SK-N-SH (cell line): Measurements from ENCODE around the gene NOTCH1. TPM values are rescaled to one million over a fixed set of nuclear protein-coding genes. Genes with fewer than 3 reads are reported as not detected.

ENCODE experiments used
- CTCF ChIA-PET: fragments of 300-600, 350-600 bp; formaldehyde crosslinking; extraction: SDS; loops from one replicate; lab custom pipeline; 2021; lab: Yijun Ruan, JAX
- POLR2A ChIA-PET: fragments of 350-600 bp; sonication (Branson Sonifier 250); formaldehyde crosslinking; extraction: SDS; loops from one replicate; lab custom pipeline; 2020; ENCODE audit warnings: antibody characterized with exemption, inconsistent platforms; lab: Yijun Ruan, JAX
- DNase-seq: peaks from one replicate; pipeline ENCODE4 v3.0.0; 2012
- H2AFZ ChIP-seq: fragments of 200-600 bp; sonication (generic); 2 replicates; pipeline ENCODE4 v1.8.1; 2016; ENCODE audit warnings: antibody characterized with exemption, mild to moderate bottlenecking, low read depth
- H3F3A ChIP-seq: fragments of 200-600 bp; sonication (generic); replicated peaks from 2 replicates; pipeline ENCODE3; 2016; ENCODE audit warnings: antibody characterized with exemption, mild to moderate bottlenecking; ENCODE audit not compliant: insufficient read depth
- H3K27ac ChIP-seq, 2 experiments: fragments of 200-500 bp in 1 of 2; fragments of 200-600 bp in 1 of 2; sonication (Bioruptor generic) in 1 of 2; sonication (generic), shearing (Covaris generic) in 1 of 2; 2 replicates each; pipeline versions ENCODE4 v1.5.1 to v1.6.1; 2014 to 2016; ENCODE audit warnings: low read depth in 2 of 2, inconsistent platforms in 1 of 2, low read length in 1 of 2, mild to moderate bottlenecking in 1 of 2, mixed read lengths in 1 of 2
- H3K27me3 ChIP-seq: fragments of 200-600 bp; sonication (generic), shearing (Covaris generic); 2 replicates; pipeline ENCODE4 v1.6.1; 2016; ENCODE audit warnings: mixed run types; ENCODE audit not compliant: insufficient read depth
- H3K36me3 ChIP-seq, 2 experiments: fragments of 200-500 bp in 1 of 2; fragments of 200-600 bp in 1 of 2; sonication (Bioruptor generic) in 1 of 2; sonication (generic) in 1 of 2; replicated peaks in 1 of 2; 2 replicates each; pipeline versions ENCODE3 to v1.5.1; 2014 to 2016; ENCODE audit warnings: low read length in 1 of 2, mild to moderate bottlenecking in 1 of 2; ENCODE audit not compliant: insufficient read depth in 2 of 2, control insufficient read depth in 1 of 2
- H3K4me1 ChIP-seq, 2 experiments: fragments of 200-500 bp in 1 of 2; fragments of 200-600 bp in 1 of 2; sonication (Bioruptor generic) in 1 of 2; sonication (generic), shearing (Covaris generic) in 1 of 2; 2 replicates each; pipeline versions ENCODE4 v1.5.1 to v1.6.1; 2014 to 2016; ENCODE audit warnings: low read depth in 1 of 2, low read length in 1 of 2, mixed run types in 1 of 2; ENCODE audit not compliant: insufficient read depth in 2 of 2, control insufficient read depth in 1 of 2
- H3K4me2 ChIP-seq: fragments of 200-600 bp; sonication (generic), shearing (Covaris generic); 2 replicates; pipeline ENCODE4 v1.6.1; 2017; ENCODE audit warnings: mixed run types
- H3K4me3 ChIP-seq, 2 experiments: fragments of 200-500 bp in 1 of 2; fragments of 200-600 bp in 1 of 2; sonication (Bioruptor generic) in 1 of 2; sonication (generic), shearing (Covaris generic) in 1 of 2; 2 replicates each; pipeline versions ENCODE4 v1.5.1 to v1.8.1; 2014 to 2016; ENCODE audit warnings: low read depth in 2 of 2, inconsistent platforms in 1 of 2, low read length in 1 of 2, mild to moderate bottlenecking in 1 of 2, mixed read lengths in 1 of 2, moderate library complexity in 1 of 2
- H3K79me2 ChIP-seq: fragments of 200-600 bp; sonication (generic); 2 replicates; pipeline ENCODE4 v1.8.1; 2017; ENCODE audit warnings: mild to moderate bottlenecking; ENCODE audit not compliant: insufficient read depth
- H3K9ac ChIP-seq: fragments of 200-600 bp; sonication (generic); 2 replicates; pipeline ENCODE4 v1.6.1; 2017; ENCODE audit warnings: mixed run types
- H3K9me2 ChIP-seq: fragments of 200-600 bp; sonication (generic); 2 replicates; pipeline ENCODE4 v1.6.1; 2017; ENCODE audit warnings: mixed run types
- H3K9me3 ChIP-seq: fragments of 200-600 bp; sonication (generic); 2 replicates; pipeline ENCODE4 v1.6.1; 2017; ENCODE audit warnings: mixed run types, mild to moderate bottlenecking, moderate library complexity
- H4K20me1 ChIP-seq: fragments of 200-600 bp; sonication (generic); 2 replicates; pipeline ENCODE4 v1.6.1; 2017; ENCODE audit warnings: mild to moderate bottlenecking, mixed run types; ENCODE audit not compliant: insufficient read depth
- CTCF ChIP-seq: fragments of 200-600 bp; sonication (generic); IDR thresholded peaks from 2 replicates; pipeline ENCODE4 v1.6.1; 2017; ENCODE audit warnings: antibody characterized with exemption, mild to moderate bottlenecking, moderate library complexity
- EZH2phosphoT487 ChIP-seq: fragments of 200-600 bp; sonication (generic); IDR thresholded peaks from 2 replicates; pipeline ENCODE4 v1.6.1; 2017; ENCODE audit warnings: low read depth, mixed run types, mild to moderate bottlenecking, antibody characterized with exemption, moderate library complexity, borderline replicate concordance
- FOXM1 ChIP-seq: IDR thresholded peaks from 2 replicates; pipeline ENCODE4 v1.4.0; 2012; ENCODE audit warnings: low read depth, mild to moderate bottlenecking
- GATA2 ChIP-seq: sonication (generic); formaldehyde crosslinking; IDR thresholded peaks from 2 replicates; pipeline ENCODE4 v1.5.0; 2020; ENCODE audit warnings: mild to moderate bottlenecking, missing genetic modification reagents
- MAX ChIP-seq: IDR thresholded peaks from 2 replicates; pipeline ENCODE4 v1.4.0; 2012; ENCODE audit warnings: low read depth
- NRF1 ChIP-seq: IDR thresholded peaks from 2 replicates; pipeline ENCODE4 v1.6.1; 2012; ENCODE audit warnings: low read depth, mild to moderate bottlenecking, low read length
- PBX3 ChIP-seq: IDR thresholded peaks from 2 replicates; pipeline ENCODE4; 2012
- POLR2AphosphoS5 ChIP-seq: IDR thresholded peaks from 2 replicates; pipeline ENCODE4 v1.6.1; 2012; ENCODE audit warnings: low read depth, low read length
- RAD21 ChIP-seq: IDR thresholded peaks from 2 replicates; pipeline ENCODE4 v1.6.1; 2012; ENCODE audit warnings: mild to moderate bottlenecking, low read length
- USF1 ChIP-seq: IDR thresholded peaks from 2 replicates; pipeline ENCODE4 v1.4.0; 2012; ENCODE audit warnings: low read depth, borderline replicate concordance
- USF2 ChIP-seq: fragments of 150-350 bp; IDR thresholded peaks from 2 replicates; pipeline ENCODE4 v1.6.1; 2017; ENCODE audit warnings: antibody characterized with exemption, low read length, low read depth, borderline replicate concordance
- ZBTB33 ChIP-seq: IDR thresholded peaks from 2 replicates; pipeline ENCODE4 v1.4.0; 2012; ENCODE audit warnings: low read depth, borderline replicate concordance
- WGBS: methylation state at CpG from one replicate; pipeline ENCODE4 v1.1.6; 2017; ENCODE audit warnings: low lambda C conversion rate; 5-methylcytosine and 5-hydroxymethylcytosine counted together
- polyA plus RNA-seq, 3 experiments: library from polyadenylated mRNA; depleted of rRNA; stranded (reverse); fragments of >200 nt; gene quantifications; 2 replicates each; pipeline ENCODE4 v1.2.3, GENCODE V29; 2012

NOTCH1 gene
- polyA plus RNA-seq, 1 of the 3 experiments (the other 2 are of a cell fraction), result 6.6 TPM

- peaks cover 5 to 17% of the 10 kb centered on the region in 2 experiments; a peak in 1 of 4 replicates for H3K4me1 ChIP-seq
- no peak overlapping the region for H3K27ac ChIP-seq
- POLR2A ChIA-PET, result no interaction called here
- DNase-seq, result no peak
- no peak overlapping the region for H2AFZ ChIP-seq
- CTCF ChIA-PET, result interaction anchor here (1.6 kb wide), 1 partner anchor 39 kb away, joined by 5 read pairs; no protein-coding TSS in a partner anchor
- H3K27me3 ChIP-seq, result no peaks in the 10 kb centered on the region
- peaks cover 12% of the 10 kb centered on the region for H3F3A ChIP-seq
- H3K9ac ChIP-seq, result no peak overlapping the region
- no peaks in the 10 kb centered on the region for H4K20me1 ChIP-seq
- H3K36me3 ChIP-seq, result no peaks in the 10 kb centered on the region
- 82% methylated on average over 21 of the region's 21 CpGs for WGBS
- H3K4me3 ChIP-seq, result no peak overlapping the region
- no peaks in the 10 kb centered on the region for H3K9me3 ChIP-seq
- no peak for TF ChIP-seq FOXM1
- no peak for TF ChIP-seq EZH2phosphoT487
- no peaks in the 10 kb centered on the region for H3K9me2 ChIP-seq
- H3K79me2 ChIP-seq, result no peaks in the 10 kb centered on the region
- no peak overlapping the region for H3K4me2 ChIP-seq
Observed at GRCh38 chr9:136586391-136586953, 40.6 kb upstream of the NOTCH1 start.

GRCh38 chr9:136585531-136586120 is 39.8 kb upstream of the NOTCH1 start:
- TF ChIP-seq PBX3 (no peak), NRF1 (no peak), ZBTB33 (no peak), RAD21 (no peak), USF2 (no peak), CTCF (no peak), POLR2AphosphoS5 (no peak), USF1 (no peak), MAX (no peak), GATA2 (CRISPR knock-in tag) (no peak)
- TF ChIP-seq, all 33 proteins: peak for 0
- H3K36me3 ChIP-seq, result no peaks in the 10 kb centered on the region
- H3K9ac ChIP-seq, result no peak overlapping the region
- CTCF ChIA-PET, result interaction anchor here (1.1 to 1.2 kb wide), 2 partner anchors 35 to 39 kb away, joined by 3 to 4 read pairs; no protein-coding TSS in a partner anchor
- H3K27me3 ChIP-seq, result no peaks in the 10 kb centered on the region
- no peaks in the 10 kb centered on the region for H4K20me1 ChIP-seq
- H3K4me1 ChIP-seq, result peaks cover 5 to 17% of the 10 kb centered on the region in 2 experiments; a peak in 1 of 4 replicates
- no peak overlapping the region for H3K4me2 ChIP-seq
- H3F3A ChIP-seq, result peaks cover 13% of the 10 kb centered on the region
- POLR2A ChIA-PET, result no interaction called here
- H3K9me2 ChIP-seq, result no peaks in the 10 kb centered on the region
- H3K79me2 ChIP-seq, result no peaks in the 10 kb centered on the region
- H3K4me3 ChIP-seq, result no peak overlapping the region
- DNase-seq, result no peak
- no peak overlapping the region for H2AFZ ChIP-seq
- no peak overlapping the region for H3K27ac ChIP-seq
- no peaks in the 10 kb centered on the region for H3K9me3 ChIP-seq
- WGBS, result 91% methylated on average over 6 of the region's 16 CpGs
